AG09309 (cell line): ENCODE measurements around the gene MAP2K2.

Source experiments
- DNase-seq: peaks from one replicate; pipeline ENCODE4 v3.0.0-alpha.2; 2010; ENCODE audit warnings: low read depth
- H3K4me3 ChIP-seq: 2 replicates; pipeline ENCODE4 v1.5.1; 2011; ENCODE audit warnings: mild to moderate bottlenecking, low read depth, low read length, moderate library complexity; ENCODE audit not compliant: control insufficient read depth
- CTCF ChIP-seq: IDR thresholded peaks from 2 replicates; pipeline ENCODE4 v1.5.1; 2011; ENCODE audit warnings: mild to moderate bottlenecking, low read depth, low read length, inconsistent platforms; ENCODE audit not compliant: insufficient read depth, control insufficient read depth; ENCODE audit errors: missing control alignments

The MAP2K2 gene

GRCh38 chr19:4124638-4125037 is 716 bp upstream of the MAP2K2 start:
- peak overlapping the region; percentile 66 for H3K4me3 ChIP-seq
- no peak for TF ChIP-seq CTCF
- DNase-seq, result no peak

- no peak for DNase-seq
- no peak for TF ChIP-seq CTCF
- H3K4me3 ChIP-seq, result peak overlapping the region; percentile 66
Observed at GRCh38 chr19:4122480-4122879, 1.4 kb downstream of the MAP2K2 start.

- DNase-seq, result no peak
- no peak for TF ChIP-seq CTCF
- no peak overlapping the region for H3K4me3 ChIP-seq
Observed at GRCh38 chr19:4121815-4122214, 2.1 kb downstream of the MAP2K2 start.

GRCh38 chr19:4121273-4121612 is 2.7 kb downstream of the MAP2K2 start:
- no peak for TF ChIP-seq CTCF
- DNase-seq, result no peak
- H3K4me3 ChIP-seq, result no peak overlapping the region

GRCh38 chr19:4120559-4121272 is 3.2 kb downstream of the MAP2K2 start:
- H3K4me3 ChIP-seq, result no peak overlapping the region
- TF ChIP-seq CTCF, result no peak
- DNase-seq, result no peak

GRCh38 chr19:4119763-4120162 is 4.2 kb downstream of the MAP2K2 start:
- no peak for DNase-seq
- no peak for TF ChIP-seq CTCF
- H3K4me3 ChIP-seq, result no peak overlapping the region
